Activated T-helper 1 cell treated with anti-CD3 and anti-CD28 coated beads, Interleukin-12 subunit alpha, Interleukin-12 subunit beta, Interleukin-2, Interleukin-4 antibody, amounts not matched to agents 30 ng/mL and 10 ng/mL and 1 ng/mL, durations not matched to agents 14 hours and 24 hours and 36 hours (primary cell): ENCODE results near the gene PTPRC. TPM values are rescaled to one million over a fixed set of nuclear protein-coding genes. Genes with fewer than 3 reads are reported as not detected.
A peak's percentile ranks its signal among the peaks of the same experiment; 100 is the strongest.

Source experiments
- DNase-seq: peaks from one replicate; pipeline ENCODE4 v3.0.0; 2021; ENCODE audit warnings: low spot score
- H3K27ac Mint-ChIP-seq: one replicate; pipeline ENCODE4 v1.8.0; 2021; ENCODE audit warnings: mild to moderate bottlenecking, mixed read lengths
- H3K27me3 Mint-ChIP-seq: one replicate; pipeline ENCODE4 v1.8.0; 2022; ENCODE audit warnings: mild to moderate bottlenecking, moderate library complexity, mixed read lengths; ENCODE audit not compliant: insufficient read depth
- H3K36me3 Mint-ChIP-seq: one replicate; pipeline ENCODE4 v1.8.0; 2021; ENCODE audit warnings: low read depth, mixed read lengths
- H3K4me1 Mint-ChIP-seq: one replicate; pipeline ENCODE4 v1.8.0; 2021; ENCODE audit warnings: low read depth, mixed read lengths
- H3K4me3 Mint-ChIP-seq: one replicate; pipeline ENCODE4 v1.8.0; 2021; ENCODE audit warnings: mild to moderate bottlenecking, moderate library complexity, mixed read lengths
- H3K9me3 Mint-ChIP-seq: one replicate; pipeline ENCODE4 v1.8.0; 2021; ENCODE audit warnings: mixed read lengths
- intact Hi-C: fragments of 100-400 bp; cut with micrococcal nuclease; formaldehyde crosslinking; loops from one replicate; pipeline ENCODE4 v1.15.1; 2024
- total RNA-seq: library from RNA; stranded (reverse); gene quantifications from 2 replicates; pipeline ENCODE4 v1.2.3, GENCODE V29; 2022

PTPRC gene
- total RNA-seq, 1 donor from 2014 or later = 512 TPM

DNA sequence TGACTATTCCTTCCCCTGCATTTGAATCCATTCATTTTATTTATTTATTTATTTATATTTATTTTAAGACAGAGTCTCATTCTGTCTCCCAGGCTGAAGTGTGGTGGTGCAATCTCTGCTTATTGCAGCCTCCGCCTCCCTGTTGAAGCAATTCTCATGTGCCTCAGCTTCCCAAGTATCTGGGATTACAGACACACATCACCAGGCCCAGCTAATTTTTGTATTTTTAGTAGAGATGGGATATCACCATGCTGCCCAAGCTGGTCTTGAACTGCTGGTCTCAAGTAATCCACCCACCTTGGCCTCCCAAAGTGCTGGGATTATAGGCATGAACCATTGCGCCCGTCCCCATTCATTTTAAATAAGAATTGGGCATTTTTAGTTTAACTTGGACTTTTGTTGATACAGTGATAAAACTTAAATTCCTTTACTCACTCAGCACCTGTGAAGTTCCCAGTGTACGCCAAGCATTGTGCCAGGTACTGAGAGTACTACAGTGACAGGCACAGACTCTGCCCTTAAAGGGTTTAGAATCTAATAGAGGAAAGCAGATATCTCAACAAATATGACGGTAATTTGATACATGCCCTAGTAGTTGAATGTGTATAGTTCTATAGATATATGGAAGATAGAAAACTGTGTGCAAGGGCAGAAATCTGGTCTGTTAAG is 90.5 kb downstream of the PTPRC start:
- intact Hi-C loops = no loop called here
- Mint-ChIP-seq H3K4me1 (peaks cover 68% of the 10 kb centered on the region), H3K27me3 (no peaks in the 10 kb centered on the region)

DNA sequence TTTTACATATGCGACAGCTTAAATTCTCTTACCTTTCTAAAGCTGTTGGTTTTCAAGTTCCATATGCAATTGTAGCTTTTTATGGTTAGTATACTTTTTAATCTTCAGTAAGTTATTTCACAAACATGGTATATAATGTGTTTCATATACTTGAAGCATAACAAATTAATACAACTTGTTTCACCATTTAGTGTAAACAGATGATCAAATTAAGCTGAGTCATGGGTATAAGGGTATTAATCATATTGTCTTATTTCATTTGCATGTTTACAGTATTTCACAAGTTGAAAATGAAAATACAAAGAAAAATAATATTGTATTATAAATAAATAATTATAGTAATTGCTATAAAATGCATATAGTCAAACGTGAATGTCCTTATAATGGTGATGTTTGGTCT is 92.1 kb downstream of the PTPRC start:
- intact Hi-C loops = loop anchor here (5.0 to 10.0 kb wide), 5 partner anchors 86 to 1424 kb away; partner anchors contain the start of gene DENND1B
- H3K4me3 Mint-ChIP-seq = no peak overlapping the region

More for the DNA sequence above, 90.5 kb downstream of the PTPRC start:
- Mint-ChIP-seq H3K36me3 (peaks cover 68% of the 10 kb centered on the region), H3K27ac (peak overlapping the region; percentile 38), H3K4me3 (no peak overlapping the region), H3K9me3 (no peaks in the 10 kb centered on the region)
- no peak for DNase-seq

GRCh38 chr1:198734323-198735008 is 95.6 kb downstream of the PTPRC start:
- intact Hi-C loops = loop anchor here (1.0 to 10.0 kb wide), 9 partner anchors 8 to 1420 kb away; partner anchors contain the start of gene DENND1B
- no peak overlapping the region for H3K4me3 Mint-ChIP-seq
- no peaks in the 10 kb centered on the region for H3K27me3 Mint-ChIP-seq
- DNase-seq = no peak
- H3K9me3 Mint-ChIP-seq = peaks cover 17% of the 10 kb centered on the region
- H3K4me1 Mint-ChIP-seq = peaks cover 79% of the 10 kb centered on the region
- peaks cover 72% of the 10 kb centered on the region for H3K36me3 Mint-ChIP-seq
- peak overlapping the region; percentile 73 for H3K27ac Mint-ChIP-seq

More for the DNA sequence above, 92.1 kb downstream of the PTPRC start:
- Mint-ChIP-seq H3K4me1 (peaks cover 63% of the 10 kb centered on the region), H3K27me3 (no peaks in the 10 kb centered on the region), H3K9me3 (no peaks in the 10 kb centered on the region), H3K36me3 (peaks cover 63% of the 10 kb centered on the region), H3K27ac (no peak overlapping the region)
- DNase-seq = no peak

DNA sequence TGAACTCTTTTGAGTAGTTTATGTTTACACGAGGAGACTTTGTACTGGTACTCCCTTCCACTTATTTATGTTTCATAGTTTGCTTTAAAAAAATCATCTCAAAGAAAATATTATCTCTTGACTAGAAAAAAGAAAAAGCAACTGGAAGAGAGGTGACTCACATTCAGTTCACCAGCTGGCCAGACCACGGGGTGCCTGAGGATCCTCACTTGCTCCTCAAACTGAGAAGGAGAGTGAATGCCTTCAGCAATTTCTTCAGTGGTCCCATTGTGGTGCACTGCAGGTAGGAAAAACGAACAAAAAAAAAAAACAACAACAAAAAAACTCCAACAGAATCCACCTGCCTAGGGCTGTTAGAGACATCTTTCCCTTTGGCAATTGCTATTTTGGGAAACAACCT is 102.9 kb downstream of the PTPRC start:
- intact Hi-C loops = loop anchor here (2.0 kb wide), 1 partner anchor 15 kb away; no protein-coding TSS in a partner anchor
- no peak for DNase-seq
- peaks cover 59% of the 10 kb centered on the region for H3K4me1 Mint-ChIP-seq
- no peaks in the 10 kb centered on the region for H3K27me3 Mint-ChIP-seq
- H3K9me3 Mint-ChIP-seq = peaks cover 13% of the 10 kb centered on the region
- H3K4me3 Mint-ChIP-seq = no peak overlapping the region
- peaks cover 43% of the 10 kb centered on the region for H3K36me3 Mint-ChIP-seq
- H3K27ac Mint-ChIP-seq = no peak overlapping the region

DNA sequence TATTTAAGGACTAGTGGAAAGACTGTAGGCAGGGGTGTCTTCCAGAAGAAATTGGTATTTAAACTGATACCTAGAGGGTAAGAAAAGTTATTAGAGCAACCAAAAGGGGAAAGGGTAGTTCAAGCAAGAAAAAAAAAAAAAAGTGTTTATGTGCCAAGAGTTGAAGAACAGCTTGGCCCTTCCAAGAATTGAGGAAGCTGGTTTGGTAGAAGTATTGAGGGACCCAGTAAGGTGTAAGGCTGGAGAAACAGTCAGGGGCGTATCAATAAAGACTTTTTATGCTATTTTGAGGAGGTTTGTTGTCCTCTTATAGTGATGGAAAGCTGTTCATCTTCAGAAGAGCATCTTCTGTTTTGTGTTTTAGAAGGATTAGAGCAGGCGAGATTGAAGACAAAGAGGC is 108.3 kb downstream of the PTPRC start:
- no peaks in the 10 kb centered on the region for H3K27me3 Mint-ChIP-seq
- intact Hi-C loops = loop anchor here (5.0 kb wide), 1 partner anchor 35 kb away; no protein-coding TSS in a partner anchor
- no peak overlapping the region for H3K27ac Mint-ChIP-seq
- H3K9me3 Mint-ChIP-seq = no peaks in the 10 kb centered on the region
- no peak for DNase-seq
- H3K36me3 Mint-ChIP-seq = peaks cover 33% of the 10 kb centered on the region
- H3K4me1 Mint-ChIP-seq = peaks cover 30% of the 10 kb centered on the region
- no peak overlapping the region for H3K4me3 Mint-ChIP-seq

DNA sequence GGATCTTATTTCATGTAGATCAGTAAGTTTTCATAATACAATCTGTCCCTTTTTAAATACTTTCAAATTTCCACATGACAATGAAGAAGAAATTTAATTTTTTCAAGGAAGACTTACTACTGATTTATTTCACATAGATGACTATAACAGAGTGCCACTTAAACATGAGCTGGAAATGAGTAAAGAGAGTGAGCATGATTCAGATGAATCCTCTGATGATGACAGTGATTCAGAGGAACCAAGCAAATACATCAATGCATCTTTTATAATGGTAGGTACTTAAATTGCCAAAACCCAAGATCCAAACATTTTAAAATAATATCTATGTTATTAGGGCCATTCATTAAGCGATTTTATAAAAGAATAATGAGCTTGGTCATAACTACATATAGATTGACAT is 110.4 kb downstream of the PTPRC start:
- Mint-ChIP-seq H3K4me3 (no peak overlapping the region), H3K27ac (peak overlapping the region; percentile 30), H3K4me1 (peaks cover 21% of the 10 kb centered on the region), H3K9me3 (no peaks in the 10 kb centered on the region), H3K27me3 (no peaks in the 10 kb centered on the region), H3K36me3 (peaks cover 36% of the 10 kb centered on the region)
- no peak for DNase-seq
- intact Hi-C loops = loop anchor here (5.0 kb wide), 1 partner anchor 37 kb away; no protein-coding TSS in a partner anchor

DNA sequence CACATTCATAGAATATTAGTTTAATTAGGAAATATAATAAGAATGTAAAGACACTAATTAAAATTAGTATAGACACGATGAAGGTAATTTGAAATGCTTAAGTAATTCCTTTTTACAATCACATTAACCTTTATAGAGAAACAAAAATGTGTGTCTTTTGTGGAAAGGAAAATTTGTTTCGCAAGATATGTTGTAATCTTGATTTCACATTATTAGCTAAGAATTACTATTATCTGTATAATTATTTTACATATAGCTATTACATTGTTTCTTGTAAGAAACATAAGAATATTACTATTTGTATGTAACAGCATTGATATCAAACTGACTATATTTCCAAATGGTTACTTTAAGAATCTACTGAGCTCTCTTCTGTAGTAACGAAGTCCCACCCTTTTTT is 111.2 kb downstream of the PTPRC start:
- Mint-ChIP-seq H3K4me1 (peaks cover 21% of the 10 kb centered on the region), H3K27ac (no peak overlapping the region), H3K27me3 (no peaks in the 10 kb centered on the region), H3K36me3 (peaks cover 44% of the 10 kb centered on the region), H3K4me3 (no peak overlapping the region), H3K9me3 (no peaks in the 10 kb centered on the region)
- no peak for DNase-seq
- intact Hi-C loops = no loop called here

GRCh38 chr1:198751741-198752140 is 112.9 kb downstream of the PTPRC start:
- H3K27ac Mint-ChIP-seq = no peak overlapping the region
- H3K4me1 Mint-ChIP-seq = peaks cover 21% of the 10 kb centered on the region
- peaks cover 58% of the 10 kb centered on the region for H3K36me3 Mint-ChIP-seq
- no peaks in the 10 kb centered on the region for H3K27me3 Mint-ChIP-seq
- intact Hi-C loops = no loop called here
- no peak for DNase-seq
- H3K4me3 Mint-ChIP-seq = no peak overlapping the region
- H3K9me3 Mint-ChIP-seq = no peaks in the 10 kb centered on the region

- Mint-ChIP-seq H3K36me3 (peaks cover 56% of the 10 kb centered on the region), H3K9me3 (no peaks in the 10 kb centered on the region), H3K27ac (no peak overlapping the region), H3K4me3 (no peak overlapping the region), H3K4me1 (peaks cover 16% of the 10 kb centered on the region), H3K27me3 (no peaks in the 10 kb centered on the region)
- no peak for DNase-seq
- intact Hi-C loops = no loop called here
Measured at GRCh38 chr1:198754670-198755069, 115.8 kb downstream of the PTPRC start.

GRCh38 chr1:198755715-198756114 is 116.9 kb downstream of the PTPRC start:
- Mint-ChIP-seq H3K4me3 (no peak overlapping the region), H3K4me1 (peaks cover 14% of the 10 kb centered on the region), H3K36me3 (peaks cover 51% of the 10 kb centered on the region), H3K27ac (no peak overlapping the region), H3K27me3 (no peaks in the 10 kb centered on the region), H3K9me3 (no peaks in the 10 kb centered on the region)
- DNase-seq = no peak
- intact Hi-C loops = loop anchor here (2.0 kb wide), 1 partner anchor 15 kb away; no protein-coding TSS in a partner anchor

- H3K9me3 Mint-ChIP-seq = no peaks in the 10 kb centered on the region
- H3K4me3 Mint-ChIP-seq = no peak overlapping the region
- H3K27me3 Mint-ChIP-seq = no peaks in the 10 kb centered on the region
- peaks cover 44% of the 10 kb centered on the region for H3K36me3 Mint-ChIP-seq
- DNase-seq = no peak
- intact Hi-C loops = loop anchor here (2.0 kb wide), 1 partner anchor 16 kb away; no protein-coding TSS in a partner anchor
- no peak overlapping the region for H3K27ac Mint-ChIP-seq
- peaks cover 6% of the 10 kb centered on the region for H3K4me1 Mint-ChIP-seq
Measured at GRCh38 chr1:198756470-198756869, 117.6 kb downstream of the PTPRC start.

DNA sequence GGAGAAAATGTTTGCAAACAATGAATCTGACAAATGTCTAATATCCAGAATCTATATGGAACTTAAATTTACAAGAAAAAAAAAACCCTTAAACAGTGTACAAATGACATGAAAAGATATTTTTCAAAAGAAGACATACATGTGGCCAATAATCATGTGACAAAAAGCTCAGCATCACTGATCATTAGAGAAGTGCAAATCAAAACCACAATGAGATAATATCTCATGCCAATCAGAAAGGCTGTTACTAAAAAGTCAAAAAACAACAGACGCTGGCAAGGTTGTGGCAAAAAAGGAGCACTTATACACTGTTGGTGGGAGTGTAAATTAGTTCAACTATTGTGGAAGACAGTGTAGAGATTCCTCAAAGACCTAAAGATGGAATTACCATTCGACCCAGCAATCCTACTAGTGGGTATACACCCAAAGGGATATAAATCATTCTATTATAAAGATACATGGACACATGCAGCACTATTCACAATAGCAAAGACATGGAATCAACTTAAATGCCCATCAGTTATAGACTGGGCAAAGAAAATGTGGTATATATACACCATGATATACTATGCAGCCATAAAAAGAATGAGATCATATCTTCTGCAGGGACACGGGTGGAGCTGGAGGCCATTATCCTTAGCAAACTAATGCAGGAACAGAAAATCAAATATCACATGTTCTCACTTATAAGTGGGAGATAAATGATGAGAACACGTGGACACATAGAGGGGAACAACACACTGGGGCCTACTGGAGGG is 123.2 kb downstream of the PTPRC start:
- H3K36me3 Mint-ChIP-seq = peaks cover 4% of the 10 kb centered on the region
- H3K9me3 Mint-ChIP-seq = peaks cover 3% of the 10 kb centered on the region
- H3K4me3 Mint-ChIP-seq = no peak overlapping the region
- intact Hi-C loops = loop anchor here (2.0 kb wide), 1 partner anchor 351 kb away; no protein-coding TSS in a partner anchor
- H3K4me1 Mint-ChIP-seq = peaks cover 29% of the 10 kb centered on the region
- H3K27ac Mint-ChIP-seq = peak overlapping the region; percentile 69
- DNase-seq = no peak
- H3K27me3 Mint-ChIP-seq = no peaks in the 10 kb centered on the region
